NCI-H2196 treated with DMSO at 0.1 percent for 48 hours (cell line): ENCODE results near the gene RAB8B.

Experiments
- DNase-seq: peaks from one replicate; lab custom pipeline; 2025; ENCODE audit not compliant: unreplicated experiment; lab: John Stamatoyannopoulos, UW

RAB8B gene

DNA sequence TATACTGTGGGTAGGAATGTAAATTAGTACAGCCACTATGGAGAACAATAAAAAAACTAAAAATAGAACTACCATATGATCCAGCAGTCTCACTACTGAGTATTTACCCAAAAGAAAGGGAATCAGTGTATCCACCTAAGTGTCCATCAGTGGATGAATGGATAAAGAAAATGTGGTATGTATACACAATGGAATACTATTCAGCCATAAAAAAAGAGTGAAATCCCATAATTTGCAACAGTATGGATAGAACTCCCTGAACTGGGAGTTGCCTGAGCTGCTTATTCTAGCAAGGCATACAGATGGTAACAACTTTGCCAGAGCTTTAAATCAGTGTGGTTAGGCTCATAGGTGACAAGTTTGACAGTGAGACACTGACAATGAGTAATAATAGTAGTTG lies 71.9 kb downstream of the RAB8B start:
- no peak for DNase-seq

DNA sequence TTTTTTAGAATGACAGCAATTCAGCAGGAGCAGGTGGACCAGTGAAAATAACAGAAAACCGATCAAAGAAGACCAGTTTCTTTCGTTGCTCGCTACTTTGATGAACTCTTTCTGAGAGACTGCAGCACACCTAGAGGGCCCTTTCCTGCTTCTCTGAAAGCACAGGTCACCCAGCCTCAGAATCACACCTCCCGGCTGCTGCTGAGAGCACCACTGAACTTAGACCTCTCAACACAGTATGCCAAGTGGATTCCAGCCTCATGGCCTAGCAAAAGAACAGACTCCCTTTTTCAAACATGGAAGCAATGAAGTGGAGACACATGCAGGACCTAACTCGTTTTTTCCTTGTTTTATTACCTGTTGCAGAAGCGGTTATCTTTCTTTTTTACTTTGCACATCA lies 74.1 kb downstream of the RAB8B start:
- no peak for DNase-seq

DNA sequence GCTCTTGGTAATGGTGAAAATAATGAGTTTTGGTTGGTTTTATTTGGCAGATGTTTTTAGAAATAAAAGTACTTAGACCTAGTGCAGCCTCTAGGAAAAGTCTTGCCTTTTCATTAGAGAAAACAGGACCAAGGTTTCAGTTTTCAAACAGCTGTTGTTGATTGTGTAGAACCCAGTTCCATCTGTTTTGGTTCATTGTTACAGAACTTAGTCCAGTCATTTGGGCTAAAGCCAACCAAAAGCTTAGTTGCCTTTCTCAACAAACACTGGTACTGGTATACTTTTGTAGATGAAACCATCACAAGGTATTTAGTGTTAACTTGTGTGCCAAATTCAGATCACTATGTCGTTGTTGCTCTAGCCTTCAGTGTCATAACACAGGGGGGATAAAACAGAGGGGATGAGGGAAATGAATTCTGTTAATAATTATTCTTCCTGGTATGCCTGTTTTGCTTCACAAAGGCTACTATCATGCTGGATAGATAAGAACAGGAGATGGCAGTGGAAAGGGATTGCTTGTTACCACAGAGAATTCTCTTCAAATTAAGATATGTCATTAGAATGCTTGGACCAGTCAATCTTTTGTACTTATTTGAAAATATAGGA lies 75.4 kb downstream of the RAB8B start:
- no peak for DNase-seq

- no peak for DNase-seq
These were observed 85.0 kb downstream of the RAB8B start for GRCh38 chr15:63274427-63274826.

GRCh38 chr15:63276342-63277037 lies 87.1 kb downstream of the RAB8B start:
- DNase-seq: no peak

DNA sequence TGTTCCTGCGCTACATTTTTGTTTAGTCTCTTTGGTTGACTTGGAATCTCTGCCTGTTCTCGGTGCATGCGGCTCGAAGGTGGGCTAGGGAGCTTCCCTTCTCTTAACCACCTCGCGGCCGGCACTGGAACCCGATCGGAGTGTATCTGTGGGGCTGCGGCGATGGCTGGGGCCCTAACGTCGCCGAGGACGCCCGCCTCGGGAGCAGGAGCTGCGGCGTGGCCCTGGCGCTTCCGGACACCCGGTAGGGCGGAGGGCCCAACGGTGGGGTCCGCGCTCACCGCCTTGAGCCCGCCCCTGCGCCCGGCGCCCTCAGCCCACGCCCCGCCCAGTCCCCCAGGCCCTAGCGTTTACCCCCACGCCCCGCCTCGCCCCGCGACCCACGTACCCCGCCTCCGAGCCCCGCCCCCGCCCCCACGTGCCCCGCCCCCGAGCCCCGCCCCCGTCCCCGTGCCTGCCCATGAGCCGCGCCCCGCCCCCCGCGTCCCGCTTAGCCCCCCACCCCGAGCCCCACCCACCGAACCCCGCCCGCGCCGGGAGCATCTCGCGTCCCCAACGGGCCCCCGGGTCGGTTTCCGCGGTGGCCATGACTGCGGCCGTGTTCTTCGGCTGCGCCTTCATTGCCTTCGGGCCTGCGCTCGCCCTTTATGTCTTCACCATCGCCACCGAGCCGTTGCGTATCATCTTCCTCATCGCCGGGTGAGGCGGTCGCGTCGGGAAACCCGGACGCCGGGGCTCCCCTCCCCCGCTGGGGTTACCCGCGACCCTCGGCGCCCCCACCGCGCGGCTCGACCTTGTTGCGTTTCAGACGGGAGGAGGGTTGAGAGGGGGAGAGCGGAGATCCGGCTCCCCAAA lies 87.9 kb downstream of the RAB8B start, which contains the start of gene APH1B:
TSS of gene APH1B (plus strand) at position 568 of the 855 bp plus-strand sequence. CDS start at position 587, 19 bp downstream.
- no peak for DNase-seq

GRCh38 chr15:63277893-63278456 lies 88.6 kb downstream of the RAB8B start:
- no peak for DNase-seq

GRCh38 chr15:63283126-63283525 lies 93.7 kb downstream of the RAB8B start:
- no peak for DNase-seq

- no peak for DNase-seq
These were observed 94.9 kb downstream of the RAB8B start for GRCh38 chr15:63284335-63284734.

GRCh38 chr15:63287109-63287508 lies 97.7 kb downstream of the RAB8B start:
- no peak for DNase-seq

DNA sequence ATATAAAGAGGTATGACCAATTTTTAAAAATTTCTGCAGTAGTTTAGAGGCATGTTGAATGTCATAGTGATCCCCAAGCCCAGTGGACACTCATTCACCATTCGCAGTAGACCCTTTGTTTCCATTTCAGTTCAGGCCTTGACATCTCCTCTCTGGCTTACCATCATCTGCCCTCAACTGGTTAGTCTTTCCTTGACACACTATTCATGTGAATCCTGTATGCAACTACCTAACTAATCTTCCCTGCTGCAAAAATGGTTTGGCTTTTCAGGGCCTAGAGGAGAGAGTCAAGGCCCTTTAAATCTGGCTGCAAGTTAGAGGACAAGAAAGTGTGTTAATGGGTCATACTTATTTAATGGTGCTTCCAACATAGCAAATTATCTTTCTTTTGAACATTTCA lies 98.9 kb downstream of the RAB8B start:
- DNase-seq: no peak

DNA sequence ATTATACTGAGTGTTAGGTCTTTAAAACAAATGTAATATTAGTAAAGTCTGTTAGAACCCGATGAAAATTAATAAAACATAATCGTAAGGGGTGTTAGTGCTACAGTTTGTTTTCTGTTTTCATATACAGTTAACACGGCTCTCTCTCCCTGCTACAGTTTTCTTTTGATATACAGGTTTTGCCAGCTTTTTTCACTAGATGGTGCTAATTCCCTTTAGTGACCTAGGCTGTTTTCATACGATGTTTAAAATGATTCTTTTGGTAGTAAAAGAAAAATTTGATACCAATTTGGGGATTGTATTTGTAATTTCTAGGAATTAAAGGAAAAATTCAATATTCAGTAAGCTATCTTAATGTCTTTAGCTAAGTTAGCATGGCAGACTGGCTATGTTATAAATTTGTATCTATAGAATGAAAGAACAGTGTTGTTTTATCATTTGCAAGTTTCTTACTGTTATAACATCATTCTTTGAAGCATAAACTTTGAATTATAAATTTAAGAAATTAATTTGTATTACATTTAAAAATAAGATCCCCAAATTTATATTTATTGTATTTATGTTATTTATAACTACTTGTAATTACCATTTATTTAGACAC lies 99.5 kb downstream of the RAB8B start:
- peak; percentile 29 for DNase-seq

DNA sequence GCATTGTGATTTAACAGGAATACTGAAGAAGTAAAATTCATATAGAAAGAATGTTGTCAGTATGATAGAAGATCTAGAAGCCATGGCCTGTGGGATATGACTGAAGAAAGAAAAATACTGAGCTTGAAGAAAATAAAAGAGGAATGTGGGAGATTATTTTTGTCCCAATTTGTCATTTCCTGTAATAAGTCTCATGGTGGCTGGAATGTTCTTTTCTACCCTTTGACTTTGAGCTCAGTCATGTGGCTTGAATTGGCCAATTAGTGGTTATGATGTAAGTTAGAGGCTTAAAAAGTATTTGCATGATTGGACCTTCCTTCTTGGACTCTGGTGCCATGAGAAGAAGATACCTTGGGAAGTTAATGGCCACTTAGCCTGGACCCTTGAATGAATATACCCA lies 102.1 kb downstream of the RAB8B start:
- no peak for DNase-seq

GRCh38 chr15:63292241-63292640 lies 102.8 kb downstream of the RAB8B start:
- DNase-seq: no peak

DNA sequence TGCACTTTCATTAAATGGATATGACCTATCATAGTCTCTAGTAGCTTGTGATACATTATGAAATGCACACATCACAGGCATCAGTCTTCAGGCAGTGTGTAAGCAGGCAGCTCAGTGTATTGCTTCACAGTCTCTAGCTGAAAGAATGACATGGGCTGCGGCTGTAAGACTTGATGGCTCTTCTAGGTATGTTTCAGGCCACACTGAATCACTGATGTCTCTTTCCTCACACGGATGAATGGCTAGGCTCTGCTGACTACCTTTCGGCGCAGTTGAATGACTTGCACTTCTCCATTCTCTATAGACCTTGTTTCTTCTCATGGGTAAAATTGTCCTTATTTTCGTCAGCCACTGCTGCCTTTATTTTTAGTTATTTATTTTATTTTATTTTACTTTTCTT lies 103.4 kb downstream of the RAB8B start:
- DNase-seq: no peak

DNA sequence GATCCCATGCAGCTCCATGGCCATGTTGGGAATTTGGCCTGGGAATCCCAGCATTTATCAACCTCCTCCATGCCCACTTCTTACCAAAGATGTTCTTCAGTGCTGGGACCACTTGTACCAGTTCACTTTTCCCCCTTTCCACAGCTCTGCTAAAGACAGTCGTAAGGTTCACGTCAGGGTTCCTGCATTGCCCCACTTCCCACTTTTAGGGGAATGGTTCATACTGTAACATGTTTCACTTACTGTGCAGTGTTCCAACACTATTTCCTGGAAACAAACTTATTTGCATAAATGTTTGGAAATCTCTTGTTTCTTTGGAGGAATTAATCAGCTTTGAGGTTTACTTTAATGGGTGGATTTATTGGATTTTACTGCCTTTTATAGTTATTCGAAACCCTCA lies 105.0 kb downstream of the RAB8B start:
- no peak for DNase-seq

- DNase-seq: no peak
These were observed 105.9 kb downstream of the RAB8B start for GRCh38 chr15:63295341-63295740.

GRCh38 chr15:63296195-63296594 lies 106.8 kb downstream of the RAB8B start:
- DNase-seq: no peak

- no peak for DNase-seq
These were observed 110.7 kb downstream of the RAB8B start for GRCh38 chr15:63299943-63300575.

DNA sequence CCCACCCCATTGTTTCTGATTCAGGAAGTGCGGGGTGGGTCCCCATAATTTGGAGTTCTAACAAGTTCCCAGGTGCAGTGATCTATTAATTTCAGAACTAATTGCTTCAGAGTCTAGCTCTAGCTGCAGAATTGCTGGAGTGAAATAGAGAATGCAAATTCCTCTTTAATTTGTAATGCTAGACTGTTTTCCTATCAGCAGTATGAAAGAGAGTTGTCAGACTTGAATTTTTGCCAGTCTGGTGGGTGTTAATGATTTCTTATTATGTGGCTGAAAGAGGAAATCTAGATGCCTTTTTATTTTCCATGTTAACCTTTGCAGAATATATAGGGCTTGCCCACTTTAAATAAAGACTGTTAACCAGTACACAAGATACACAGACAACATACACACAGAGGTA lies 111.7 kb downstream of the RAB8B start:
- no peak for DNase-seq

DNA sequence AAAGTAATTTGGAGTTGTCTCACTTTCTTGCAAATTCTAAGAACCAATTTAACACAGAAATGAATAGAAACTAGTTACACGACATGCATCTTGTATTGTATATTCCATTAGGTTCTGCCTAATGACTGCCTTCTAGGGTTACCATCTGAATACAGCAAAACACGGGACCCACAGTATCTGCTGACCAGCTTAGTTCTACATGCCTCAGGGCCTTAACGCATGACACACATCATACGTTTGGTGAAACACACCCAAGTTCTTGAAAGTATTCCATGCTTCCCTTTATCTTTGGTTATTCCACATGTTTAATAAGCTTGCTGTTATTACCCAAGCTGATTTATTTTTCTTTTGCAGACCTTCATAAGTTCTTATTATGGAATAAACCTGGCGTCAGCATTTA lies 115.9 kb downstream of the RAB8B start:
- no peak for DNase-seq
